ENCODE results near the gene RGS17. TPM values are rescaled to one million over a fixed set of nuclear protein-coding genes. Genes with fewer than 3 reads are reported as not detected.

Gene RGS17
- total RNA-seq, 6 experiments from 2014 or later = 0.02 to 0.24 (median 0.09) TPM; not detected in 1

GRCh38 chr6:152982904-152983636, 148.0 kb downstream of the RGS17 start, which contains the start of gene FBXO5:
Gene FBXO5, minus strand, starts transcription at chr6:152983041. Its CDS starts 82 bp downstream, at chr6:152982959.
- H3K4me1 Mint-ChIP-seq (ENCODE audit: low read depth) = peaks cover 46% of the 10 kb centered on the region
- DNase-seq = peak; percentile 96
- peak within 1 kb of the TSS; percentile 99 for H3K4me3 Mint-ChIP-seq
- H3K9me3 Mint-ChIP-seq = no peaks in the 10 kb centered on the region
- TF ChIP-seq CTCF (IDR thresholded peaks at IDR 0.05) = no peak
- H3K36me3 Mint-ChIP-seq (ENCODE audit: low read depth) = peaks cover 7% of the 10 kb centered on the region
- H3K27ac Mint-ChIP-seq = peak within 1 kb of the TSS; percentile 100
- H3K27me3 Mint-ChIP-seq (ENCODE audit: insufficient read depth) = peaks cover 1% of the 10 kb centered on the region

- no peak for DNase-seq
- no peak for TF ChIP-seq CTCF (IDR thresholded peaks at IDR 0.05)
- H3K4me1 Mint-ChIP-seq (ENCODE audit: low read depth) = peaks cover 54% of the 10 kb centered on the region
Measured at GRCh38 chr6:152981989-152982903, 148.8 kb downstream of the RGS17 start.

GRCh38 chr6:152981219-152981618, 149.9 kb downstream of the RGS17 start:
- Mint-ChIP-seq H3K27ac (peak overlapping the region; percentile 56), H3K4me3 (peak overlapping the region; percentile 85), H3K36me3 (ENCODE audit: low read depth) (peaks cover 5% of the 10 kb centered on the region; the same call in 1 of the 2 replicates), H3K27me3 (ENCODE audit: insufficient read depth) (peaks cover 1% of the 10 kb centered on the region), H3K4me1 (ENCODE audit: low read depth) (peaks cover 64% of the 10 kb centered on the region), H3K9me3 (no peaks in the 10 kb centered on the region)
- TF ChIP-seq CTCF (IDR thresholded peaks at IDR 0.05) = no peak
- DNase-seq = no peak

More at GRCh38 chr6:152981989-152982903, 148.8 kb downstream of the RGS17 start:
- peak overlapping the region; percentile 99 for H3K4me3 Mint-ChIP-seq
- peaks cover 1% of the 10 kb centered on the region for H3K27me3 Mint-ChIP-seq (ENCODE audit: insufficient read depth)
- no peaks in the 10 kb centered on the region for H3K9me3 Mint-ChIP-seq
- peaks cover 5% of the 10 kb centered on the region for H3K36me3 Mint-ChIP-seq (ENCODE audit: low read depth)
- peak overlapping the region; percentile 74 for H3K27ac Mint-ChIP-seq

GRCh38 chr6:152980656-152981055, 150.4 kb downstream of the RGS17 start:
- TF ChIP-seq CTCF (IDR thresholded peaks at IDR 0.05) = no peak
- peaks cover 1% of the 10 kb centered on the region for H3K27me3 Mint-ChIP-seq (ENCODE audit: insufficient read depth)
- peak overlapping the region; percentile 85 for H3K4me3 Mint-ChIP-seq
- no peak for DNase-seq
- H3K4me1 Mint-ChIP-seq (ENCODE audit: low read depth) = peaks cover 70% of the 10 kb centered on the region
- H3K36me3 Mint-ChIP-seq (ENCODE audit: low read depth) = peaks cover 5% of the 10 kb centered on the region; the same call in 1 of the 2 replicates
- peak overlapping the region; percentile 56 for H3K27ac Mint-ChIP-seq
- H3K9me3 Mint-ChIP-seq = no peaks in the 10 kb centered on the region

- peaks cover 66% of the 10 kb centered on the region for H3K4me1 Mint-ChIP-seq (ENCODE audit: low read depth)
- peaks cover 11% of the 10 kb centered on the region for H3K36me3 Mint-ChIP-seq (ENCODE audit: low read depth)
- DNase-seq = no peak
- H3K4me3 Mint-ChIP-seq = peak overlapping the region; percentile 85
- H3K27me3 Mint-ChIP-seq (ENCODE audit: insufficient read depth) = peaks cover 1% of the 10 kb centered on the region
- H3K27ac Mint-ChIP-seq = peak overlapping the region; percentile 83
- H3K9me3 Mint-ChIP-seq = no peaks in the 10 kb centered on the region
- no peak for TF ChIP-seq CTCF (IDR thresholded peaks at IDR 0.05)
Measured at GRCh38 chr6:152979116-152979515, 152.0 kb downstream of the RGS17 start.
